ENCODE measurements around the gene RPS6KA4.
A peak's percentile ranks its signal among the peaks of the same experiment; 100 is the strongest.

Gene RPS6KA4

GRCh38 chr11:64327993-64328392 lies 31.0 kb upstream of the RPS6KA4 start:
- no peak for DNase-seq

- DNase-seq, result no peak
These were observed 28.1 kb upstream of the RPS6KA4 start for GRCh38 chr11:64330888-64331287.

- DNase-seq, result peak; percentile 47 to 73
These were observed 27.2 kb upstream of the RPS6KA4 start for GRCh38 chr11:64331569-64332371.

GRCh38 chr11:64333556-64333955 lies 25.4 kb upstream of the RPS6KA4 start:
- no peak for DNase-seq

GRCh38 chr11:64334764-64335735 lies 23.9 kb upstream of the RPS6KA4 start:
- DNase-seq, result peak; percentile 69 to 93

GRCh38 chr11:64337538-64338249 lies 21.3 kb upstream of the RPS6KA4 start:
- DNase-seq, result no peak

- no peak for DNase-seq
These were observed 20.2 kb upstream of the RPS6KA4 start for GRCh38 chr11:64338716-64339115.

- no peak for DNase-seq
These were observed 19.7 kb upstream of the RPS6KA4 start for GRCh38 chr11:64339286-64339685.

- no peak for DNase-seq
These were observed 19.1 kb upstream of the RPS6KA4 start, which contains the start of gene CCDC88B for GRCh38 chr11:64339754-64340408. Gene CCDC88B (plus strand): TSS chr11:64340204. CDS start chr11:64340267, 63 bp downstream.

- DNase-seq, result no peak
These were observed 18.2 kb upstream of the RPS6KA4 start for GRCh38 chr11:64340671-64341335.

- DNase-seq, result no peak
These were observed 17.5 kb upstream of the RPS6KA4 start for GRCh38 chr11:64341429-64341828.

GRCh38 chr11:64341851-64342791 lies 16.8 kb upstream of the RPS6KA4 start:
- peak; percentile 69 to 91 for DNase-seq

GRCh38 chr11:64342869-64343745 lies 15.9 kb upstream of the RPS6KA4 start:
- DNase-seq, result peak in 1 of 2 experiments; percentile 74

- peak in 1 of 2 experiments; percentile 26 for DNase-seq
These were observed 15.0 kb upstream of the RPS6KA4 start for GRCh38 chr11:64343767-64344559.

- DNase-seq, result no peak
These were observed 14.2 kb upstream of the RPS6KA4 start for GRCh38 chr11:64344787-64345186.

- DNase-seq, result no peak
These were observed 11.6 kb upstream of the RPS6KA4 start for GRCh38 chr11:64347193-64347867.

- DNase-seq, result peak in 1 of 2 experiments; percentile 62
These were observed 10.5 kb upstream of the RPS6KA4 start for GRCh38 chr11:64348383-64349024.

GRCh38 chr11:64349025-64349387 lies 10.0 kb upstream of the RPS6KA4 start:
- DNase-seq, result no peak

Measured in NCI-H446 (cell line).